GM12878 (cell line): Measurements from ENCODE around the gene STAG1. TPM values are rescaled to one million over a fixed set of nuclear protein-coding genes. Genes with fewer than 3 reads are reported as not detected.

Experiments
- ASH2L ChIP-seq: fragments of 300-600, 200-600 bp; sonication (generic); IDR thresholded peaks from 2 replicates; pipeline ENCODE4 v1.6.1; 2017; ENCODE audit warnings: low read depth, mild to moderate bottlenecking, borderline replicate concordance
- ATF2 ChIP-seq: IDR thresholded peaks from 2 replicates; pipeline ENCODE4 v1.6.1; 2012; ENCODE audit warnings: low read length, inconsistent platforms
- EGR1 ChIP-seq, 2 experiments: IDR thresholded peaks; 1 replicate in 1 of 2; 2 replicates in 1 of 2; pipeline ENCODE4 v1.6.1; 2011 to 2012; ENCODE audit warnings: low read depth in 2 of 2, low read length in 2 of 2, borderline replicate concordance in 1 of 2, mild to moderate bottlenecking in 1 of 2, moderate library complexity in 1 of 2
- WRNIP1 ChIP-seq: IDR thresholded peaks from 2 replicates; pipeline ENCODE4 v1.6.1; 2011; ENCODE audit warnings: low read depth, low read length, improper control_type of control experiment, borderline replicate concordance
- ZBTB11 ChIP-seq: fragments of 450-650 bp; formaldehyde crosslinking; IDR thresholded peaks from 2 replicates; pipeline ENCODE4 v1.5.0; 2022; ENCODE audit warnings: mild to moderate bottlenecking, missing genetic modification characterization
- ZNF24 ChIP-seq: fragments of 450-650 bp; IDR thresholded peaks from 2 replicates; pipeline ENCODE4 v1.6.1; 2017; ENCODE audit warnings: antibody characterized with exemption, mild to moderate bottlenecking
- polyA plus RNA-seq, 11 experiments: library from polyadenylated mRNA; depleted of rRNA in 4 of 11; unstranded in 6 of 11; stranded (reverse) in 5 of 11; fragments of >200 nt; fragmentation: Nextera tagmentation in 4 of 11; fragmentation: Illumina TruSeq in 1 of 11; extraction: Ambion mirVana in 4 of 11; extraction: Trizol in 1 of 11; gene quantifications; 1 replicate in 1 of 11; 2 replicates in 10 of 11; pipeline versions ENCODE4 v1.2.1 to v1.2.3, GENCODE V29; 2011 to 2016; ENCODE audit warnings: inconsistent platforms in 2 of 11, missing spikeins in 2 of 11, low read depth in 1 of 11
- total RNA-seq, 4 experiments: library from RNA; depleted of rRNA in 3 of 4; stranded (reverse); fragments of >200 nt in 3 of 4; fragmentation: Illumina TruSeq in 1 of 4; extraction: Trizol in 1 of 4; gene quantifications; 2 replicates each; pipeline versions ENCODE4 v1.2.1 to v1.2.3, GENCODE V29; 2013 to 2021
- TF ChIP-seq, protein P1 (sequence below): fragments of 450-650 bp; IDR thresholded peaks from 2 replicates; pipeline ENCODE4 v1.6.1; 2017; ENCODE audit warnings: mild to moderate bottlenecking, moderate library complexity

The STAG1 gene
- total and polyA plus RNA-seq, 10 of the 15 experiments (the other 5 are each of a cell fraction or from before 2014, with no cell fraction given): 4.4 to 30.1 (median 20.2) TPM

- no peak for TF ChIP-seq ZNF24
- TF ChIP-seq ASH2L: no peak
- TF ChIP-seq ZBTB11 (CRISPR knock-in tag): no peak
- TF ChIP-seq EGR1 (IDR thresholded peaks at IDR 0.05; ENCODE audit: borderline replicate concordance in 1 of 2, low read depth in 2 of 2, low read length in 2 of 2): no peak
- TF ChIP-seq WRNIP1: no peak
- TF ChIP-seq, protein P1, sequence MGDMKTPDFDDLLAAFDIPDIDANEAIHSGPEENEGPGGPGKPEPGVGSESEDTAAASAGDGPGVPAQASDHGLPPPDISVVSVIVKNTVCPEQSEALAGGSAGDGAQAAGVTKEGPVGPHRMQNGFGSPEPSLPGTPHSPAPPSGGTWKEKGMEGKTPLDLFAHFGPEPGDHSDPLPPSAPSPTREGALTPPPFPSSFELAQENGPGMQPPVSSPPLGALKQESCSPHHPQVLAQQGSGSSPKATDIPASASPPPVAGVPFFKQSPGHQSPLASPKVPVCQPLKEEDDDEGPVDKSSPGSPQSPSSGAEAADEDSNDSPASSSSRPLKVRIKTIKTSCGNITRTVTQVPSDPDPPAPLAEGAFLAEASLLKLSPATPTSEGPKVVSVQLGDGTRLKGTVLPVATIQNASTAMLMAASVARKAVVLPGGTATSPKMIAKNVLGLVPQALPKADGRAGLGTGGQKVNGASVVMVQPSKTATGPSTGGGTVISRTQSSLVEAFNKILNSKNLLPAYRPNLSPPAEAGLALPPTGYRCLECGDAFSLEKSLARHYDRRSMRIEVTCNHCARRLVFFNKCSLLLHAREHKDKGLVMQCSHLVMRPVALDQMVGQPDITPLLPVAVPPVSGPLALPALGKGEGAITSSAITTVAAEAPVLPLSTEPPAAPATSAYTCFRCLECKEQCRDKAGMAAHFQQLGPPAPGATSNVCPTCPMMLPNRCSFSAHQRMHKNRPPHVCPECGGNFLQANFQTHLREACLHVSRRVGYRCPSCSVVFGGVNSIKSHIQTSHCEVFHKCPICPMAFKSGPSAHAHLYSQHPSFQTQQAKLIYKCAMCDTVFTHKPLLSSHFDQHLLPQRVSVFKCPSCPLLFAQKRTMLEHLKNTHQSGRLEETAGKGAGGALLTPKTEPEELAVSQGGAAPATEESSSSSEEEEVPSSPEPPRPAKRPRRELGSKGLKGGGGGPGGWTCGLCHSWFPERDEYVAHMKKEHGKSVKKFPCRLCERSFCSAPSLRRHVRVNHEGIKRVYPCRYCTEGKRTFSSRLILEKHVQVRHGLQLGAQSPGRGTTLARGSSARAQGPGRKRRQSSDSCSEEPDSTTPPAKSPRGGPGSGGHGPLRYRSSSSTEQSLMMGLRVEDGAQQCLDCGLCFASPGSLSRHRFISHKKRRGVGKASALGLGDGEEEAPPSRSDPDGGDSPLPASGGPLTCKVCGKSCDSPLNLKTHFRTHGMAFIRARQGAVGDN: no peak
- TF ChIP-seq ATF2: no peak
Observed at GRCh38 chr3:136463170-136463569, 289.0 kb downstream of the STAG1 start (continued).
